ENCODE measurements around the gene CFAP92. TPM values are rescaled to one million over a fixed set of nuclear protein-coding genes. Genes with fewer than 3 reads are reported as not detected.

The CFAP92 gene
- total RNA-seq, 1 donor from 2014 or later, result 3.7 TPM

DNA sequence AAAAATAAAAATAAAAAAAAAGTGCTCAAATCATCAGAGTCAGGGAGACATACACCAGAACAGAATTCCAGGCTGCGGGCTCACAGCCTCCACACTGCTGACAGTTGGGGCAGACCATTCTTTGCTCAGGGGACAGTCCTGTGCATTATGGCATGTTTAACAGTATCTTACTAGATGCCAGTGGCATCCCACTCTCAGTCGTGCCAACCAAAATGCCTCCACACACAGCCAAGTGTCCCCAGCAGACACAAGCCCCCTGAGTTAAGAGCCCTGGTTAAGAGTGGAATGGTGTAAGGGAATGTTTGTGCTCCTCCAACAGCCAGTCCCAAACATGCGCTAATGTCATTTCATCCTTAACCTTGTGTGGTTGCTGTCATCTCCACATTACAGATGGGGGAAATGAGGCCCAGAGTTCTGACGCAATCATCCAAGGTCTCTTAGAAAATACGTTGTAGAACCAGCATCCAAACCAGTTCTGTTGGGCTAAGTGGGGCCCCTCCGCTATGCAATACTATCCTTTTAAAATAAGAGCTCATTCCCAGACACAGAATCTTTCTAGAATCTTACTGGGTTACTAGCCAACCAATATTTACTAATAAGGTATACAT is 26.0 kb downstream of the CFAP92 start:
- TF ChIP-seq CTCF (IDR thresholded peaks at IDR 0.05; ENCODE audit: unreplicated experiment), result no peak
- H3K36me3 Mint-ChIP-seq (ENCODE audit: low read depth, unreplicated experiment), result peaks cover 4% of the 10 kb centered on the region

DNA sequence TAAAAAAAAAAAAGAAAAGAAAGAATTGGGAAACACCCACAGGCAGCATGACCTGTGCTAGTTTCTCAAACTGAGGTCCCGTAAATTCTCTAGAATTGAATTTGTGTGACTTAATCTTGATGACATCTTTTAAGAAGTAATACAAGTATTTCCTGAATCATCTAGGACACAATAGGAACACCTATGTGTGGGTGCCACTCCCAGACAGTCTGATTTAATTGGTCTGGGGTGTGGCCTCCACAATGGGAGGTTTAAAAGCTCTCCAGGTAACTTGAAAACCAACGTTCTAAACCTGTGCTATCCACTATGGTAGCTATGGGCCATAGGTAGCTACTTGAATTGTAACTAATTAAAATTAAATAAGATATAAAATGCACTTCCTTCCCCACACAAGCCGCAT is 28.1 kb downstream of the CFAP92 start:
- Mint-ChIP-seq H3K4me1 (ENCODE audit: unreplicated experiment) (no peaks in the 10 kb centered on the region), H3K36me3 (ENCODE audit: low read depth, unreplicated experiment) (peaks cover 4% of the 10 kb centered on the region), H3K4me3 (ENCODE audit: unreplicated experiment) (no peak overlapping the region), H3K27me3 (ENCODE audit: unreplicated experiment) (no peaks in the 10 kb centered on the region), H3K9me3 (ENCODE audit: unreplicated experiment) (no peaks in the 10 kb centered on the region), H3K27ac (ENCODE audit: unreplicated experiment) (no peak overlapping the region)
- no peak for TF ChIP-seq CTCF (IDR thresholded peaks at IDR 0.05; ENCODE audit: unreplicated experiment)
- DNase-seq (ENCODE audit: low spot score), result no peak

More for the DNA sequence above, 26.0 kb downstream of the CFAP92 start:
- Mint-ChIP-seq H3K27me3 (ENCODE audit: unreplicated experiment) (no peaks in the 10 kb centered on the region), H3K27ac (ENCODE audit: unreplicated experiment) (no peak overlapping the region), H3K4me1 (ENCODE audit: unreplicated experiment) (no peaks in the 10 kb centered on the region), H3K9me3 (ENCODE audit: unreplicated experiment) (no peaks in the 10 kb centered on the region), H3K4me3 (ENCODE audit: unreplicated experiment) (no peak overlapping the region)
- no peak for DNase-seq (ENCODE audit: low spot score)

DNA sequence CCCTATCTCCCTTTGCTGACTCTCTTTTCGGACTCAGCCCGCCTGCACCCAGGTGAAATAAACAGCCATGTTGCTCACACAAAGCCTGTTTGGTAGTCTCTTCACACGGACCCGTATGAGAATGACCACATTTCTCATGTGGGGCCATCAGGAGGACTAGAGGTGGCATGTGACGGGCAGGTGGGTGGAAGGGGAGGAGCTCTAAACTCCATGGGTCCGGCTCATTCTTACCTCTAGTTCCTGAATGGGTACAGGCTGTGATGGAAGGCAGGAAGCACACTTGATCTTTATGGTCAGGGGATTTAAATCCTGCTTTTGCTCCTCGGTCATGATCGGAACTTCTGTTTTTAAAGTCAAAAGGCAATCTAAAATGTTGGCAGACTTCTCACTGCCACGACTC is 28.6 kb downstream of the CFAP92 start:
- Mint-ChIP-seq H3K9me3 (ENCODE audit: unreplicated experiment) (no peaks in the 10 kb centered on the region), H3K4me3 (ENCODE audit: unreplicated experiment) (no peak overlapping the region), H3K4me1 (ENCODE audit: unreplicated experiment) (no peaks in the 10 kb centered on the region), H3K27me3 (ENCODE audit: unreplicated experiment) (no peaks in the 10 kb centered on the region), H3K27ac (ENCODE audit: unreplicated experiment) (no peak overlapping the region), H3K36me3 (ENCODE audit: low read depth, unreplicated experiment) (peaks cover 4% of the 10 kb centered on the region)
- DNase-seq (ENCODE audit: low spot score), result no peak
- TF ChIP-seq CTCF (IDR thresholded peaks at IDR 0.05; ENCODE audit: unreplicated experiment), result no peak

DNA sequence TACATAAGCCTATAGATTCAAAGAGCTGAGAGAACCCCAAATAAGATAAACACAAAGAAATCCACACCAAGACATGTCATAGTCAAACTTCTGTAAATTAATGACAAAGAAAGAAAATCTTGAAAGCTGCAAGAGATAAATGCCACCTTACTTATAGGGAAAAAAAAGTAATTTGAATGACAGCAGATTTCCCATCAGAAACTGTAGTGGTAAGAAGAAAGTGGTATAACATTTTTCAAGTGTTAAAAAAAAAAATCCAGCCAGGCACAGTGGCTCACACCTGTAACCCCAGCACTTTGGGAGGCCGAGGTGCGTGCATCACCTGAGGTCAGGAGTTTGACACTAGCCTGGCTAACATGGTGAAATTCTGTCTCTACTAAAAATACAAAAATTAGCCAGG is 37.4 kb downstream of the CFAP92 start:
- Mint-ChIP-seq H3K9me3 (ENCODE audit: unreplicated experiment) (peaks cover 14% of the 10 kb centered on the region), H3K4me1 (ENCODE audit: unreplicated experiment) (peaks cover 2% of the 10 kb centered on the region), H3K36me3 (ENCODE audit: low read depth, unreplicated experiment) (peaks cover 12% of the 10 kb centered on the region), H3K27ac (ENCODE audit: unreplicated experiment) (no peak overlapping the region), H3K27me3 (ENCODE audit: unreplicated experiment) (peaks cover 8% of the 10 kb centered on the region), H3K4me3 (ENCODE audit: unreplicated experiment) (no peak overlapping the region)
- no peak for TF ChIP-seq CTCF (IDR thresholded peaks at IDR 0.05; ENCODE audit: unreplicated experiment)
- DNase-seq (ENCODE audit: low spot score), result no peak

- peaks cover 9% of the 10 kb centered on the region for H3K4me1 Mint-ChIP-seq (ENCODE audit: unreplicated experiment)
These were observed 43.5 kb downstream of the CFAP92 start for GRCh38 chr3:128950223-128950938.

More at GRCh38 chr3:128950223-128950938, 43.5 kb downstream of the CFAP92 start:
- DNase-seq (ENCODE audit: low spot score), result no peak
- no peak for TF ChIP-seq CTCF (IDR thresholded peaks at IDR 0.05; ENCODE audit: unreplicated experiment)
- Mint-ChIP-seq H3K27me3 (ENCODE audit: unreplicated experiment) (peaks cover 8% of the 10 kb centered on the region), H3K9me3 (ENCODE audit: unreplicated experiment) (peaks cover 11% of the 10 kb centered on the region), H3K4me3 (ENCODE audit: unreplicated experiment) (no peak overlapping the region), H3K27ac (ENCODE audit: unreplicated experiment) (peak overlapping the region; percentile 0), H3K36me3 (ENCODE audit: low read depth, unreplicated experiment) (peaks cover 8% of the 10 kb centered on the region)

Data from endothelial cell (in vitro differentiated cells).